Right renal pelvis (tissue), 4 donors: ENCODE measurements around the gene CHCHD6. TPM values are rescaled to one million over a fixed set of nuclear protein-coding genes. Genes with fewer than 3 reads are reported as not detected.

Source experiments
- DNase-seq, 4 donors: peaks; one replicate each; pipeline ENCODE4 v3.0.0-alpha.2; 2013; ENCODE audit warnings: low read depth in 4 of 4, low spot score in 3 of 4, missing footprints in 1 of 4
- polyA plus RNA-seq, 4 donors: library from polyadenylated mRNA; unstranded; fragments of 120-200 nt; gene quantifications; one replicate each; pipeline ENCODE4 v1.2.1, GENCODE V29; 2013; ENCODE audit not compliant: insufficient read length in 4 of 4

CHCHD6 gene
- polyA plus RNA-seq, 4 donors, result 17.5 to 23.2 (median 18.1) TPM

DNA sequence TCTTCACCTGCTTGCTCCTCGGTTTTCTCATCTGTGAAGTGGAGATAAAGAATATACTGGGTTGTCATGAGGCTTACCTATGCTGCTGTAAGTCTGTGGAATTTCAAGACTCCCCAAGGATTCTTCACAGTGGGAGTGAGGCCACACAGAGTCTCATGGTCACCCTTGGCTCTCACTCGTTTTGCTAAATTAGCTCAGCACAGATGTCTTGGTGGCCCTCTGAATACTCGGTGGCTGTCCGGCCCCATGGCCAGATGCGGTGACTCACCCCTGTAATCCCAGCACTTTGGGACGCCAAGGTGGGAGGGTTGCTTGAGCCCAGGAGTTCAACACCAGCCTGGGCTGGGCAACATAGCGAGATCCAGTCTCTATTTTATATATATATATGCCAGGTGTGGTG, 5.0 kb upstream of the CHCHD6 start:
- DNase-seq, result no peak

DNA sequence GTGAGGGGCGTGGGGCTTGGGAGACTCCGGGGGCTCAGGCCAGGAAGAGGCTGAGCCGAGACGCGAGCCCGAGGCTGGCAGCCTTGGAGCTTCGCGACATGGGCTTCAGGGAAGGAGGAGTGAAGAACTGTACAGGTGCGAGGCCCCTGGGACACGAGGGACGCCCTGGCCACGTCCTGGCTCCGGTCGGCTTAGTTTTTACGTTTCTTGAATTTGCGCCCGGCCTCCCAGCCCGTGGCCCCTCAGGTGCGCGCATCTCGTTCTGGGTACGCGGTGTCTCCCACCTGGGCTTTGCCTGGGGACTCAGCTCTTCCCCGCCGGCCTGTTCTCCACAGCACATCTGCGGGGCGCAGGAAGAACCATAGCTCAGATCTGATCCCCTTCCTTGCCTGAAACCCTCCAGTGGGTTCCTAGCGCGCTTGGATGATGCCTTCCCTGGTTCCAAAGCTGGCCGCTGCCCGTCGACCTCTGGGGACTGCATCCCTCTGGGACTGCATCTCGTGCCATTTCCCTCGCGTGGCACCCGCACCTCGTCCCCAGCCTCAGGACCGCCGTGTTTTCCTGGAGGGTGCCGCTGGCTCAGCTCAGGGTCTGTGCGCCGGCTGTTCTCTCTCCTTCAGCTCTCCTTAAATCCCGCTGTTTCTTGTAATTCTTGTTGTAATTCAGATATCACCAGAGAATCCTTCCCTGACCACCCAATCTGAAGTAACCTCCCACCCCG, 614 bp downstream of the CHCHD6 start:
- DNase-seq, result no peak

DNA sequence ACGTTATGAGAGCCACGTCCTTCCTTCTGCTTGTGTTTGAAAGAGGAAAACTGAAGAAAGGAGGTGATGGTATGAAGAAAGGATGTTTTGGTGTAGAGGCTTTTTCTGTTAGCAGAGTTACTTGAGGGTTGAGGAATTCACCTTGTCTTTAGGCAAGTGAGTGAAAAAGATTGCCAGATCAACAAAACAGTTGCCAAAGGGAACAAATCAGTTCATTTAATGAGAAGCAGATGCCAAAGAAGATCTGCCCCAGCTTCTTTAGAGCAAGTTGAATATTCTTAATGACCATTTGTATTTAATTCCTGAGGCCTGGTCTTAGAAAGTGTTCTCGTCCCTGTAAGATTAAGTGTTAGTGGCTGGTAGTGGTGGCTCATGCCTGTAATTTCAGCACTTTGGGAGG, 2.6 kb downstream of the CHCHD6 start:
- DNase-seq, result no peak

DNA sequence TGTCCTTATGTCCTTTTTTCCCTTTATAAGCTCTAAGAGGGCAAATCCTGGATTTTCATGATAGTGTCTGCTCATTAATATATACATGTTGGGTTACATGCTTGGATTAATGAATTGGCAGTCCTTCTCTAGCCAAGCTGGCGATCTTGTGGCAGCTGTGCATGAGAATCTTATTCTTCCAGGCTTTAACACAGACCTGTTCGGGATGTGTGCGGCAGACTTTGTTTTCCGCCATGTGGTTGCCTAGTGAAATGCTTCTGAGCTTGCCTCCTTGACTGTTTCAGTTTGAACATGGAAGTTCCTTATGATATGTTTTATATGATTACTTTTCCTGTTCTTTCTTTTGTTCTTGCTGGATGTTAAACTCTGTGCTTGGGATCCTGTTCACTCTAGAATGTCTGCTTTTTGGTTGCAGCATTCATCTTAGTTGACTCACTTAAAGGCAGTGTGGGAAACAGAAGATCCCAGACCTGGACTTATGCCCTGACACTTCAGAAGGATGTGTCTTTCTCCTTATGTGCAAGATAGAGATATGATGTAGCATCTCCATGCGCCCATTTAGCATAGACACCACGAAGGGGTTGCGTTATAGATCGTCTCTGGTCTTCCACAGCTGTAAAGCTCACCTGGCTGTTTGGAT, 7.2 kb downstream of the CHCHD6 start:
- no peak for DNase-seq

DNA sequence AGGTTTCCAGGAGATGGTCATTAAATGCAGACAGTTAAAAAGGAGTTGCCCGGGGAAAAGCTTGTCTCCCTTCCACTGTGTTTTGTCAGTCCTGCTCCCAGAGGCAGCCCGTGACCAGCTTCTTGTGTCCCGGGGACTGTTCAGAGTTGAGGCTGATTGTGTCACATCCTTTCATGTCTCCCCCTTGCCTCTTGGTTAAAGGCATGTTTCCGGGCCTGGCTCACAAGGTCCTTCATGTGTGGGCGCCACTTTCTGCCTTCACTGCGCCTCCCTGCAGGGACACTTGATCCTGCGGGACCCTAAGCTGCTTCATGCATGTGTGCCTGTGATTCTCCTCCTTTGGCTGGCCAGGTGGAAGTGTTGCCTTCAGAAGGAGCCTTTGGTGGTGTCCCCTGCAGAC, 9.2 kb downstream of the CHCHD6 start:
- no peak for DNase-seq

DNA sequence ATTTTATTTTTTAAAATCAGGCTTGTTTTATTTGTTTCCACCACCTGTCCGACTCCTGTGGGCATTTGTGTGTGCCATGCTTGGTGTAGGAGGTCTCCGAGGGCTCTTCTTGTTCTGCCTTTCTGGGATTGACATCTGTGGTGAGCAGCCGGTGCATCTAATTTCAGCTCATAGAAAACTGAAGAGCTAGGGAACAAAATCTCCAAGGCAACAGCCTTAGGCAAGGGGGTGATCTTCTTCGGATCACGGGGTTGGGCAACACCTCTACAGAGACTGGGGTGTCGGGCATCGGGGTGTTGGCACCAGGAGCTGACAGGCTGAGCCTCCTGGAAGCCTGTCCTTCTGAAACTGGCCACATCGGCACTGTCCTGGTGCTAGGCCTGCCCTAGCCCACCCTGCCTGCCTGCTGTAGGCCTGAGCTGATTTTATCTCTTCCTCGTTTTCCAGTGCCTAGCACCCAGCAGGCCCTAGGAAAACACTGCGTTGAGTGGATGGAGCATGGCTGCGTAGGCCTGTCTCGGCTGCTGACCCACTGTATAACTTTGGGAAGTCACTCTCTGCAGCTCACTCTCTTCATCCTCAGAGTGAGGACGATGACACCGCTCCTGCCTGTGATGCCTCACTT, 10.3 kb downstream of the CHCHD6 start:
- no peak for DNase-seq

DNA sequence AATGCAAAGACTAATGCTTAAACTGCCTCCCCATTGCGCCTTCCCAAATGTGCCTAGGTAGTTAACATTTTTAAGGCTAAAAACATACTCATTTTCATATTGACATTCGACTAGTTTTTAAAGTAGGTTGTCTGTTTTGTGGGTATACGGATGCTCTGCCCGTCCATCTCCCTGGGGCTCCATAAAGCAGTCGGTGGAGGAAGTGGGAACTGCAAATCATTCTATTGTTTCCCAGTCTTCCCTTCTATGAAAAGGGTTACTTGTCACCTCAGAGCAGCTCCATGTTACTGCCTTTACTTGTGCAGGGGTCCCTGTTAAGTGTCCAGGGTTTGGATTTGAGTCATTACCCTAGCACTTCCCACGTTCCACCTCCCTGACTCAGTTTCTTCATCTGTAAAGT, 10.9 kb downstream of the CHCHD6 start:
- no peak for DNase-seq

DNA sequence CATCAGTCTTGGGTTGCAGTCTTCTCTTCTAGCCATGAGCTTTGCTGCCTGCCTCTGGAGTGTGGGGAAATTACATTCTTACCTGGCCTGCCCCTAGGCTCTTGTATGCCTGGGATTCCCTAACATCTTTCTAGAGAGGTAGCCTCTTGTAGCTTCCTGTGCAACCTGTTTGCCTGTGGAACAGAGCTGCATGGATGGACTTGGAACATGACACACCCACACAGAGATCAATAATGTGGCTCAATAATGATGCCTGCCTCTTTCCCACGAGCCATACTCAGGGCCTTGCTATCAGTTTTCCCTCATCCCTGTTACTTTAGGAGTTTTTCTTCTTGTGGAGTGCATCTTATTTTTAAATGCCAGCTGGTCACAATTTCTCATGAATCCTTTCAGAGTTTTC, 11.4 kb downstream of the CHCHD6 start:
- no peak for DNase-seq

DNA sequence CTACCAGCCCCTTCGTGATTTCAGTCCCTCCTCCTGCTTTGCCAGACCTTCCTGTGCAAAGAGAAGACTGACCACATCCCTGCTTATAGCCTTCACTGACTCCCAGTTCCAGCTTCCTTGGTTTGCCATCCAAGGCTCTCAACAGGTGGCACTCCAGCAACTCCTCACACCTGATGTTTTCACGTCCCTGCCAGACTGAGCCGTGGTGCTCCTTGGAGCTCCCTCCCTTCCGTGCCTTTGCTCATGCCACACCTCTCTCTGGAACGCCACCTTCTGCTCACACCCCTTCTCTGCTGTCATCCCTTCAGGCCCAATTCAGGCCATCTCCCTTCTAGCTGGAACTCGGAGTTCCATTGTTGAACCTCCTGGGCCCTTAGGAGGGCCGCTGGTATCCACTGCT, 12.0 kb downstream of the CHCHD6 start:
- DNase-seq, result no peak

DNA sequence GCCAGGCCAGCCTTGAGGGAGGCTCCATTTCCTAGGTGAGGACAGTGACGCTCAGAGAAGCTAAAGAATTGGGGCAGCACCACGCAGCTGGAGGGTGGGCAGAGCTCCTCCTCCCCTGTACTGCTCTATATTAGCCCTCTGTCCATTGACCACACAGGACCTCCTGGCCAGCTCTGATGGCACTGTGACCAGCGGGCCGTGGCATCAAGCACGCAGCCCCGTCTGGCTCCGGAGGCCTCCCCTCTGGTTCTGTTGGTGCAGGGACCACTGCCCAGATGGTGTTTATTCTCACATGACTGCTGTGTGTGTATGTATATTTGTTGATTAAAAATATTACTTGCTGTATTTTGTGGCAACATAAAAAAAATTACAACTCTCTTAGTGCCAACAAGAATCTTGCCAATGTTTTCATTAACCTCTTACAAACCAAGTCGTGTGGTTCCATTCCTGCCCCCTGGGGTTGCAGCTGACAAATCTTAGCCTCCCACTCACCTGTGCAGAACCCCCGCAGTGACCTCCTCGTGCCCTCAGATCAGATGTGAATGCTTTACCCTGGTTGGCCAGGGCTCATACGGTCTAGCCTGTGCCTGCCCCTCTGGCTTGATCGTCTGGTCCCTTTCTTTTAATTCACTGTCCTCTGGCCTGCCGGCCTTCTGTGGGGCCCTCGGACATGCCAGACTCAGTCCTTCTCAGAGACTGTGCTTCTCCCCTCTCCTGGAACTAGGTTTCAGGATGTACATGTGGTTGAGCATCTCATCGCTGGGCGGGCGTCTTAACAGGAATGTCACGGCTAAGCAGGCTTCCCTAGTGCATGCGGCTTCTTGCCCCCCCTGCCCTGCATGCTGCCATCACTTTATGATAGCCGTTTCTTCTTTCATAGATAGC, 14.8 kb downstream of the CHCHD6 start:
- no peak for DNase-seq

DNA sequence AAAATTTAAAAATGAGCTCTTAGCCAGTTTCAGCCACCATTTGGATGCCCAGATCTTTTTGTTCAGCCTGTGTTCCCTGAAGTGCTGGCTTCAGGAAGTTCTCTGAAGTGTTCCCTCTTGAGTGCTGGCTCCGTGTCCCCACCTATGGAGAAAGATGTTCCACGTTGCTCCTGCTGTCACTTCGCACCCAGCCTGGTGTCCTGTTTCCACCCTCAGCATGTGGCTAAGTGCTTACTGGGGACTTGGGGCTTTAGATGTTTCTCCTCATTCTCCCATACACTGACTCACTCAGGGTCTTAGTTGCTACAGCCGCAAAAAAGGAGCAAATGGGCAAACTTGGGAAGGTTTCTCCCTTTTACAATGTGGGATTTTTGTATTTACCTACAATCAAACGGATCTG, 16.6 kb downstream of the CHCHD6 start:
- no peak for DNase-seq

DNA sequence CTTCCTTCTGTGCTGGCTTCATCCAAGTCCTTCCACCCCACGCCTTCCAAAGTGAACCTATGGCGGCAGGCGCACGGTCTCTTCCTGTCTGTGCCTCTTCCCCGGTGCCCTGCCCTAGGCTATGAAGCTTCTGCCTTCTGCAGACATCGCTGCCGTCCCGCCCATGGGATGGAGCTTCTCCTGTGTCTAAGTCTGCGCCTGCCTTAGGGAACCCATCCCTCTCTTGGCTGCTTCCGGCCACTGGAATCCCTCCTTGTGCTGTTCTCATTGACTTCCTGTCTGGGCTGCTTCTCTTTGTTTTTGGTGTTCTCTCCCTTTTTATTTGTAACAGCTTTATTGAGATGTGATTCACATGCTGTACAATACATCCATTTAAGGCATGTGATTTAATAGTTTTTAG, 17.2 kb downstream of the CHCHD6 start:
- no peak for DNase-seq

DNA sequence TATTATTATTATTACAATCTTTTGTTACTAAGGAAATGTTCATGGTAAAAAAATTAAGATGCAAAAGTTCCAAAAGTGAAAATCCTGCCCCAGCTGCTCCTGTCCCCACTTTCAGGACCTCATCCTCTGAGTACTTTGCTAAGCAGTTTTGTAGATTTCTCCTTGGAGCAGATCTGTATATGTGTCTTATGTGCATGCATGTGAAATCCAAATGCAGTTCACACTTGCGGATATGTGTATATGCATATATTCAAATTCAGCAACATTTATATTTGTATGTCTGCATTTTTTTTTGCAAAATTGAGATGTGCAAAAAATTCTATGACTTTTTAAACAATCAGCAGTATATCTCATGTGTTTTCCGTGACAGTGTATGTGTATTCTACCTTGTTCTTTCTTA, 19.2 kb downstream of the CHCHD6 start:
- no peak for DNase-seq

DNA sequence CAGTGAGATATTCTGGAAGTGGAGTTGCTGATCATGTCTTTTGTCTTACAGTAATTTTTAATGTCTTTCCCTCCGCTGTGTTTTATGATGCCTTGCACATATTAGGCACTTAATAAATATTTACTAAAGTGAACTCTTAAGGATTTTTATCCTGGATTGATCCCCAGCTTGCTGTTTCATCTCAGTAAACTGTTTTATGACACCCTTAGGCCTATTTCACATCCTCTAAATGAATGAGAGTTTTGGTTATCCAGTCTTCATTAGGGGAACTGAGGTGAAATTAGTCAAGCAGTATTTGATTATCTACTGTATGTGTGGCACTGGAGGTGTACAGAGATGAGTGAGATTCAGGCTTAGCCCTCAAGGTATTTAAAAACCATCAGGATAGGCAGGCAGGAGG, 19.8 kb downstream of the CHCHD6 start:
- no peak for DNase-seq

DNA sequence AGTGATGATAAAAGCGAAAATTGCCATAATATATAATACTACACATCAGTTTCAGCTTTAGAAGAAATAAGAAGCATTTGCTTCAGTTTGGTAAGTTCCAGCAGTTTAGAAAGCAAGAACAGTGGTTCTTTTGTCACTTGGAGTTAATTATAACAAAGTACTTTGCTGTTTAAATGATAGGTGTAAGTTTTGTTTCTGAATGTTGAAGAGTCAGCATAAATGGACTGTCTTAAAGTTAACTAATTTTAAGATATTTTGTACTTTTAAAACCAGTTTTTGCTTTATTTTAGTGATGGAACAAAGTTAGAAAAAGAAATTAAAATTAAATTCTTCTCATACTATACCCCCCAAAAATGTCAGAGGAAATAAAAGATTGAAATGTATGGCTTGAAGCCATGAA, 24.6 kb downstream of the CHCHD6 start:
- no peak for DNase-seq

DNA sequence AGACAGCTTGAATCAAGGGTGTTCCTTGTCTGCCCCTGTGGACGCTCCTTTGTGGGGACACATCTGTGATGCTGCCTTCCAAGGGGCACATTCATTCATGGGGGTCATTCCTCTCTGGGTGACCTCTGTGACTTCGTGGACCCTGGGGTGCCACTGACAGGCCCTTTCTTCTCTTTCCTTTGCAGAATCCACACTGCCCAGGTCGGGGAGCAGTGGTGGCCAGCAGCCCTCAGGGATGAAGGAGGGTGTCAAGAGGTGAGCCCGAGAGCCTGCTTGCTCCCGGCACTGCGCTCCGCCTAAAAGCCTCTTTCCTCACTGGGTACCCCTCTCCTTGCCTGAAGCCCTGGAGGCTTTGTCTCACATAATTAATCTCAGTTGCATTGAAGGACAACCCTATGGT, 26.3 kb downstream of the CHCHD6 start:
- no peak for DNase-seq

DNA sequence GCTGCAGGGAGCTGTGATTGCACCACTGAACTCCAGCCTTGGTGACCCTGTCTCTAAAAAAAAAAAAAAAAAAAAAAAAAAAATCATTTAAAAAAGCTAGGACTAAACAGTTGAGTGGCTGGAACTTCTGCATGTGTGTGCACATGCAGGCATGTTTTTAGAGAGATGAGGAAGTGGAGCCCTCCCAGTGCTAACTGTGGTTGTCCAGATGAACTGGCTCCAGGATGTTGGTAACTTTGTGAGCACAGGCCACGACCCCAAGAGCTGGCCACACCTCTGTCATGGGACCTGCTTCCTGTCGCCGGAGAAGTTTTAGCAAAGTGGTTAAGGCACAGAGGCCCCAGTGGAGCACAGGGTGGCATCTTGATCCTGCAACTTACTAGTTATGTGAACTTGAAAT, 27.0 kb downstream of the CHCHD6 start:
- DNase-seq, result no peak

DNA sequence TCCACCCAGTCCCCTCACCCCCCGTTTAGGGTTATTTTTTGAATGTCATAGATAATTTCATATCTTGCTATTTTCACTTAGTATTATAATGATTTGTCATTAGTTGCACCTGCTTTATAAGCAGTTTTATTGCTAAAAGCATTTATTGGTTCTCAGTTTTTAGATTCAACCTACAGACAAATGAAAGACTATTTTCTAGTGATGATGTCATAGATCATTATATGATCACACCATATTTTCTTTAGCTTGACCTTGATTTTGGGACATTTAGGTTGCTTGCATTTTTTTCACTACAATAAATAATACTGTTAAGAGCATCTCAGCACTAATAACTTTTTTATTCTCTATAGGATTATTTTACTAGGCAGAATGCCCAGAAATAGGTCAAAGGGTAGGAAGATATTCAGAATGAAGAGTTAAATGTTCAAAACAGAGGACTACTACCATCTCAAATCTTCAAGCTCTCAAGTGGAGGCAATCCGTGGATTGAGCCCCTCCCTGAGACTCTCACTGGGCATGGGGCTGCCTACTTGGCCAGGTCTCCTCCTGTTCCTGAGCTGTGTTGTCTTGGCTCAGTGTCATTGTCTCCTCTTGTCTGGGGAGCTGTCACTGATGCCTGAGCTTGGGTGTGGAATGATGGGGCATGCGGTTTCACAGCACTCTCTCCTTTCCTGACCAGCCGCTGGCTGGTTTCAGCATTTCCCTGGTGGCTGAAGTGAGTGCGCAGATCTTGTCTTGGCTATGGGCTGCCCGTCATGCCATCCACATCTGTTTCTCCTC, 28.4 kb downstream of the CHCHD6 start:
- peak in 1 of 4 donors; percentile 22 for DNase-seq

DNA sequence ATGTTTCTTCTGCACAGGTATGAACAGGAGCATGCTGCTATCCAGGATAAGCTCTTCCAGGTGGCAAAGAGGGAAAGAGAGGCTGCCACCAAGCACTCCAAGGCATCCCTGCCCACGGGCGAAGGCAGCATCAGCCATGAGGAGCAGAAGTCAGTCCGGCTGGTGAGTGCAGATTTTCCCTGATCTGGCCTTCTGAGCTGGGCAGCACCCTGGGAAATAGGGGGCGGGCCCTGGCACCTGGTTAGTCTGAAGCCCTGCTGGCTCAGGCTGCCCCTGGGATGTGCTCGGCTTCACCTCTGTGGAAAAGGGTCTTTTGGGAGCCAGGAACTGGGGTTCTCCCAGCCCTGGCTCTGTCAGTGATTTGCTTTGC, 29.0 kb downstream of the CHCHD6 start:
- DNase-seq, result no peak

DNA sequence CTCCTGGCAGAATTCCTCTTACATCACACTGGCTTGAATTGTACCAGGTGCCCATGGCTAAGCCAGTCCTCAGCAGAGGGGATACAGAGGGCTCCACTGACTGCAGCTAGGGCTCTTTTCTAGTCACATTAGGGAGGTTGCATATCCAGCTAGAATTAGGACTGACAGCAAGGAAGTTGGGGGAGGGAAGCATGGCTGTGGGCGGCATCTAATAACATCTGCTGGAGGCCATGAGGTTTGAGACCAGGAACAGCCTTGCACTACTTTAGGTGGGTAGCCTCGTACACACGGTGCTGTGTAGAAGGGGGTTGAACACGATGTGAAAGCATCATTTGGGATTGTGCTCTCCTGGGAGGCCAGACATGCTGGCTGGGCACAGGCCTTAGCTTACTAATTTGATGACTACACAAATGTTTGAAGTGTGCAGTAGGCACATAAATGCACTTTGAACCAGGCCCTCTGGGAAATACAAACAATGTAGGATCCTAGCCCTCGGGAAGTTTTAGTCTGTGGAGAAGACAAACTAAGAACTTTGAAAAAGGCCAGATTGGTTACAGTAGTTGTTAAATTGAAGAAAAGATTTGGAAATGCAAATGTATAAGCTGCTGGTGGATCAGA, 30.2 kb downstream of the CHCHD6 start:
- no peak for DNase-seq
